ENCODE measurements around the gene MYH7B.

- TF ChIP-seq CTCF (IDR thresholded peaks at IDR 0.05; ENCODE audit: low read depth, low read length): no peak
- no peak for TF ChIP-seq EZH2phosphoT487 (IDR thresholded peaks at IDR 0.05; ENCODE audit: low read depth)
These were observed 35.1 kb downstream of the MYH7B start for GRCh38 chr20:34990661-34991214.
